ENCODE results near the gene FAM167B.

The FAM167B gene

DNA sequence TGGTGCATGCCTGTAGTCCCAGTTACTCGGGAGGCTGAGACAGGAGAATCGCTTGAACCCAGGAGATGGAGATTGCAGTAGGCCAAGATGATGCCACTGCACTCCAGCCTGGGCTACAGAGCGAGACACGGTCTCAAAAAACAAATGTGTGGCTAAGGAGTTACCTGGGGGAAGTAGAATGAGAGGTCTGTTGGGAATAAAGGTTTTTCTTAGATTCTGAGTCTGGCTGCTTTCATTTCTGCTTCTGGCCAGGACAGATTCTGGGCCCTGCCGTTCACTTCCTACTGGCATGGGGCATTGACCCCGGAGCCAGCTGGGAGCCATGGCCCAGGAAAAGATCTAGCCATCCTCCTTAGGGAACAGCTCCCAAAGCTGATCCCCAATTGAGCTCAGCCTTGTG is 38.6 kb upstream of the FAM167B start:
- peaks cover 10% of the 10 kb centered on the region for H3K79me2 ChIP-seq (ENCODE audit: control insufficient read depth, low read length)
- 0 out of 2 replicates have a peak overlapping the region, but pooled peaks have one; percentile 14 for H3K4me2 ChIP-seq (ENCODE audit: low read length)

DNA sequence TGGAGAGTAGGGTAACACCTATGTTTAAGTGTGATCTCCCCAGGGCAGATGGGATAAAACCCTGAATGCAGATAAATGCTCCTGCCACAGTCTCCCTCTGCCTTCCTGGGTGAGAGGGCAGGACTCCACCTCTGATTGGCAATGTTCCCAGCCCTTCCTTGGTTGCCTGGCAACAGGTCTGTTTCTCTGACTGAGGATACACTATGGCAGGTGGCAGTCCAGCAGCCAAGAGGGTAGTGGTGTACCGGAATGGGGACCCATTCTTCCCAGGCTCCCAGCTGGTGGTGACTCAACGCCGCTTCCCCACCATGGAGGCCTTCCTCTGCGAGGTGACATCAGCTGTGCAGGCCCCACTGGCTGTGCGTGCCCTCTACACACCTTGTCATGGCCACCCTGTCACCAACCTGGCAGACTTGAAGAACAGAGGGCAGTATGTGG is 38.1 kb upstream of the FAM167B start, which contains the start of gene DCDC2B:
Gene DCDC2B (plus strand): TSS at position 199 of the 438 bp plus-strand sequence. CDS start 5 bp downstream, at position 204.
- Histone ChIP-seq H4K20me1 (ENCODE audit: control insufficient read depth, insufficient read depth, low read depth, low read length) (no peaks in the 10 kb centered on the region), H3K9me2 (replicated peaks; ENCODE audit: control insufficient read depth, low read length) (no peaks in the 10 kb centered on the region), H3K36me3 (ENCODE audit: control insufficient read depth, low read length) (peaks cover 13% of the 10 kb centered on the region), H3K9me3 (ENCODE audit: control insufficient read depth, insufficient read depth, low read length) (no peaks in the 10 kb centered on the region), H3K79me2 (ENCODE audit: control insufficient read depth, low read length) (peaks cover 10% of the 10 kb centered on the region), H3K4me2 (ENCODE audit: low read length) (0 out of 2 replicates have a peak within 1 kb of the TSS, but pooled peaks have one; percentile 14), H3K4me3 (ENCODE audit: low read length) (no peak within 1 kb of the TSS), H3K27ac (ENCODE audit: low read depth, low read length) (no peak within 1 kb of the TSS), H3F3A (ENCODE audit: control insufficient read depth, insufficient read depth) (0 out of 2 replicates have a peak, but pooled peaks cover 4% of the 10 kb centered on the region), H3K4me1 (ENCODE audit: control insufficient read depth, low read length) (peaks cover 19% of the 10 kb centered on the region), H3K27me3 (ENCODE audit: control insufficient read depth, low read length) (no peaks in the 10 kb centered on the region)
- TF ChIP-seq, protein P1, sequence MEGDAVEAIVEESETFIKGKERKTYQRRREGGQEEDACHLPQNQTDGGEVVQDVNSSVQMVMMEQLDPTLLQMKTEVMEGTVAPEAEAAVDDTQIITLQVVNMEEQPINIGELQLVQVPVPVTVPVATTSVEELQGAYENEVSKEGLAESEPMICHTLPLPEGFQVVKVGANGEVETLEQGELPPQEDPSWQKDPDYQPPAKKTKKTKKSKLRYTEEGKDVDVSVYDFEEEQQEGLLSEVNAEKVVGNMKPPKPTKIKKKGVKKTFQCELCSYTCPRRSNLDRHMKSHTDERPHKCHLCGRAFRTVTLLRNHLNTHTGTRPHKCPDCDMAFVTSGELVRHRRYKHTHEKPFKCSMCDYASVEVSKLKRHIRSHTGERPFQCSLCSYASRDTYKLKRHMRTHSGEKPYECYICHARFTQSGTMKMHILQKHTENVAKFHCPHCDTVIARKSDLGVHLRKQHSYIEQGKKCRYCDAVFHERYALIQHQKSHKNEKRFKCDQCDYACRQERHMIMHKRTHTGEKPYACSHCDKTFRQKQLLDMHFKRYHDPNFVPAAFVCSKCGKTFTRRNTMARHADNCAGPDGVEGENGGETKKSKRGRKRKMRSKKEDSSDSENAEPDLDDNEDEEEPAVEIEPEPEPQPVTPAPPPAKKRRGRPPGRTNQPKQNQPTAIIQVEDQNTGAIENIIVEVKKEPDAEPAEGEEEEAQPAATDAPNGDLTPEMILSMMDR (IDR thresholded peaks at IDR 0.05; ENCODE audit: low read depth, low read length, poor library complexity, severe bottlenecking), result no peak
- no peak for TF ChIP-seq EZH2phosphoT487 (IDR thresholded peaks at IDR 0.05; ENCODE audit: borderline replicate concordance, low read length)

More for the DNA sequence above, 38.6 kb upstream of the FAM167B start:
- H3K9me3 ChIP-seq (ENCODE audit: control insufficient read depth, insufficient read depth, low read length), result no peaks in the 10 kb centered on the region
- H3K27me3 ChIP-seq (ENCODE audit: control insufficient read depth, low read length), result no peaks in the 10 kb centered on the region
- peaks cover 13% of the 10 kb centered on the region for H3K36me3 ChIP-seq (ENCODE audit: control insufficient read depth, low read length)
- TF ChIP-seq, protein P1 (IDR thresholded peaks at IDR 0.05; ENCODE audit: low read depth, low read length, poor library complexity, severe bottlenecking), result no peak
- TF ChIP-seq EZH2phosphoT487 (IDR thresholded peaks at IDR 0.05; ENCODE audit: borderline replicate concordance, low read length), result no peak
- no peaks in the 10 kb centered on the region for H4K20me1 ChIP-seq (ENCODE audit: control insufficient read depth, insufficient read depth, low read depth, low read length)
- H3K27ac ChIP-seq (ENCODE audit: low read depth, low read length), result no peak overlapping the region
- peaks cover 19% of the 10 kb centered on the region for H3K4me1 ChIP-seq (ENCODE audit: control insufficient read depth, low read length)
- H3K4me3 ChIP-seq (ENCODE audit: low read length), result no peak overlapping the region
- H3K9me2 ChIP-seq (replicated peaks; ENCODE audit: control insufficient read depth, low read length), result no peaks in the 10 kb centered on the region
- H3F3A ChIP-seq (ENCODE audit: control insufficient read depth, insufficient read depth), result 0 out of 2 replicates have a peak, but pooled peaks cover 4% of the 10 kb centered on the region

DNA sequence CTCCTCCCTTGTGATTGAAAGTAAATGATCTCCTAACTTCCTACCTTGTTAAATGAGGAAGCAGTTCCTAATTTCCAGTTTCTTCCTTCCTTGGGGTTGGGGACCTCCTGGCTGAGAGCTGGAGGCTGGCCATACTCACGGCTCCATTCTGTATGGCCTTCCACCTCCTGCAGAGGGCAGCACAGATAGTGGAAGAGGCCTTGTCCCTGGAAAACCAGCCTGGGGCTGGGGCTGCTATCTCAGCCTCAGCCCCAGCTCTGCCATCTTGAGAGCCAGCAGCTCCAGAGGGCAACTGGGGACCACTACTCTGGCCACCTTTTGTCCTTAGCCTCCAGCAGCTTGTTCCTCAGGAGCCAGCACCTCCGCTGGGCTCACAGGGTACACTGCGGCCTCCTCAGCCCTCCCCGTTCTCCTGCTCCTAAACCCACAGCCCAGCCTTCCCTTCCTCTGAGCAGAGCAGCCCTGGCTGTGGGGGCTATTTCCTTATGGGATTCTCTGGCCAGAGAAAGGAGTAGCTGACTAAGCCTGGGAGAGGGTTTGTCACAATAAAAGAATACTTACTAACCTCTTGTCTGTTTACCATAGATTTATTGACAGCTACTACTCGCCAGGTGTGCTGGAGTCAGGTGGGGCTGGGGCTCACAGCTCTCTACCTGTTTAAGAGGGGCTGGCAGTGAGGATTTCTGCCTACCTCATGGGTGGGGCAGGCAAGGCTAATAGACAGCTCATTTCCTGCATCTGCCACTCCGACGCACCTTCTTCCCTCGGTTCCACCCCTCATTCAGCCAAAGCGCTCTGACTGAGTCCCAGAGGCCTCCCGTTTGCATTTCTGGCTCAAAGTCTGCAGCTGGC is 31.2 kb upstream of the FAM167B start:
- 0 out of 2 replicates have a peak, but pooled peaks cover 2% of the 10 kb centered on the region for H3F3A ChIP-seq (ENCODE audit: control insufficient read depth, insufficient read depth)
- H3K36me3 ChIP-seq (ENCODE audit: control insufficient read depth, low read length), result peaks cover 16% of the 10 kb centered on the region; the same call in 1 of the 2 replicates
- H3K4me3 ChIP-seq (ENCODE audit: low read length), result no peak overlapping the region
- H3K27ac ChIP-seq (ENCODE audit: low read depth, low read length), result no peak overlapping the region
- no peaks in the 10 kb centered on the region for H4K20me1 ChIP-seq (ENCODE audit: control insufficient read depth, insufficient read depth, low read depth, low read length)
- H3K9me3 ChIP-seq (ENCODE audit: control insufficient read depth, insufficient read depth, low read length), result no peaks in the 10 kb centered on the region
- TF ChIP-seq EZH2phosphoT487 (IDR thresholded peaks at IDR 0.05; ENCODE audit: borderline replicate concordance, low read length), result no peak
- TF ChIP-seq, protein P1 (IDR thresholded peaks at IDR 0.05; ENCODE audit: low read depth, low read length, poor library complexity, severe bottlenecking), result peak; percentile 89
- no peaks in the 10 kb centered on the region for H3K9me2 ChIP-seq (replicated peaks; ENCODE audit: control insufficient read depth, low read length)
- H3K27me3 ChIP-seq (ENCODE audit: control insufficient read depth, low read length), result no peaks in the 10 kb centered on the region
- peaks cover 2% of the 10 kb centered on the region; the same call in 1 of the 2 replicates for H3K79me2 ChIP-seq (ENCODE audit: control insufficient read depth, low read length)
- no peak overlapping the region for H3K4me2 ChIP-seq (ENCODE audit: low read length)
- peaks cover 15% of the 10 kb centered on the region for H3K4me1 ChIP-seq (ENCODE audit: control insufficient read depth, low read length)

All from DOHH2 (cell line).